ENCODE data around the gene MCOLN3. TPM values are rescaled to one million over a fixed set of nuclear protein-coding genes. Genes with fewer than 3 reads are reported as not detected.

Gene MCOLN3
- total RNA-seq, 1 experiment from 2014 or later, result 0.82 TPM

DNA sequence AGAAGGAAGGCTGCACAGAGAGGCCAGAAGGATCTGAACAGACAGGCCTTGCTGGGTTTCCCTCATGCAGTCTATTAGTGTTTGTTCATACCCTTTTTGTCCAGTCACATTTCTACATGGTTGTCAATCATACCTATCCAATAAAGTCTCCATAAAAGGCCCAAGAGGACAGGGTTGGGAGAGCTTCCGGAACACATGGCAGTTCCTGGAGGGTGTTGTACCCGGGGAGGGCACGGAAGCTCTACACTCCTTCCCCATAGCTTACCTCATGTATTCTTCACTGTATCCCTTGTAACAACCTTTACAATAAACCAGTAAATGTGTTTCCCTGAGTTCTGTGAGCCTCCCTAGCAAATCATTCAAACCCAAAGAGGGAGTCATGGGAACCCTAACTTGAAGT is 79.4 kb downstream of the MCOLN3 start:
- H3K27ac ChIP-seq (ENCODE audit: low read depth, low read length, poor library complexity, severe bottlenecking), result no peak overlapping the region
- intact Hi-C loops (cut with micrococcal nuclease; ENCODE audit: unreplicated experiment), result no loop called here
- DNase-seq (ENCODE audit: low spot score), result no peak
- H3K4me3 ChIP-seq (ENCODE audit: low read depth, low read length, poor library complexity, severe bottlenecking), result no peak overlapping the region
- BruUV-seq (replicated peaks), result no TSS peak
- H3K36me3 ChIP-seq (ENCODE audit: insufficient read depth, low read length, poor library complexity, severe bottlenecking), result no peaks in the 10 kb centered on the region
- ChIA-PET POLR2A (ENCODE audit: low non-redundant PET) (no interaction called here), CTCF (no interaction called here)
- no peaks in the 10 kb centered on the region for H3K27me3 ChIP-seq (replicated peaks; ENCODE audit: insufficient read depth, low read depth, low read length, poor library complexity)
- TF ChIP-seq, protein P1, sequence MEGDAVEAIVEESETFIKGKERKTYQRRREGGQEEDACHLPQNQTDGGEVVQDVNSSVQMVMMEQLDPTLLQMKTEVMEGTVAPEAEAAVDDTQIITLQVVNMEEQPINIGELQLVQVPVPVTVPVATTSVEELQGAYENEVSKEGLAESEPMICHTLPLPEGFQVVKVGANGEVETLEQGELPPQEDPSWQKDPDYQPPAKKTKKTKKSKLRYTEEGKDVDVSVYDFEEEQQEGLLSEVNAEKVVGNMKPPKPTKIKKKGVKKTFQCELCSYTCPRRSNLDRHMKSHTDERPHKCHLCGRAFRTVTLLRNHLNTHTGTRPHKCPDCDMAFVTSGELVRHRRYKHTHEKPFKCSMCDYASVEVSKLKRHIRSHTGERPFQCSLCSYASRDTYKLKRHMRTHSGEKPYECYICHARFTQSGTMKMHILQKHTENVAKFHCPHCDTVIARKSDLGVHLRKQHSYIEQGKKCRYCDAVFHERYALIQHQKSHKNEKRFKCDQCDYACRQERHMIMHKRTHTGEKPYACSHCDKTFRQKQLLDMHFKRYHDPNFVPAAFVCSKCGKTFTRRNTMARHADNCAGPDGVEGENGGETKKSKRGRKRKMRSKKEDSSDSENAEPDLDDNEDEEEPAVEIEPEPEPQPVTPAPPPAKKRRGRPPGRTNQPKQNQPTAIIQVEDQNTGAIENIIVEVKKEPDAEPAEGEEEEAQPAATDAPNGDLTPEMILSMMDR (conservative IDR thresholded peaks at IDR 0.05; ENCODE audit: low read depth, low read length), result no peak
- no peak for TF ChIP-seq EZH2 (IDR thresholded peaks at IDR 0.05; ENCODE audit: borderline replicate concordance, low read depth, low read length, poor library complexity, severe bottlenecking)
- H3K4me1 ChIP-seq (ENCODE audit: insufficient read depth, low read length, poor library complexity, severe bottlenecking), result no peaks in the 10 kb centered on the region
- no peaks in the 10 kb centered on the region for H3K9me3 ChIP-seq (ENCODE audit: low read depth, low read length, poor library complexity, severe bottlenecking)

DNA sequence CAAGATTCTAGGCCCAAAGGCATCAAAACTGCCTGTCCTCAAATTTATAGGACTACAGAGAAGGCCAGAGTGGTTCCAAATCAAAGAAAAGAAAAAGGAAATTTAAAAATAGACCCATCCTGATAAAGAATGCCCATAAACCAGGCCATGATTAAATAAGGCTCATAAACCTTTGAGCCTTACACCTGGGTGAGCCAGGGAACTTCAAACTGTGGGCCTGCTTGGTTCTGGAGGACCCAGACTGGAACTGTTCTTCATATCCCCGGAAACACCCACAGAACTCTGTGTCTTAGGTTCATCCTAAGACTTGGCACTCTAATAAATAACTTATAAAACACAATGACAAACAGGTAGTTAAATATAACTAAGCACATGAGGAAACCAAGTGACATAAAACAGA is 80.2 kb downstream of the MCOLN3 start:
- DNase-seq (ENCODE audit: low spot score), result no peak
- Histone ChIP-seq H3K27ac (ENCODE audit: low read depth, low read length, poor library complexity, severe bottlenecking) (no peak overlapping the region), H3K4me1 (ENCODE audit: insufficient read depth, low read length, poor library complexity, severe bottlenecking) (no peaks in the 10 kb centered on the region), H3K9me3 (ENCODE audit: low read depth, low read length, poor library complexity, severe bottlenecking) (no peaks in the 10 kb centered on the region), H3K36me3 (ENCODE audit: insufficient read depth, low read length, poor library complexity, severe bottlenecking) (no peaks in the 10 kb centered on the region), H3K4me3 (ENCODE audit: low read depth, low read length, poor library complexity, severe bottlenecking) (no peak overlapping the region), H3K27me3 (replicated peaks; ENCODE audit: insufficient read depth, low read depth, low read length, poor library complexity) (no peaks in the 10 kb centered on the region)
- TF ChIP-seq, protein P1 (conservative IDR thresholded peaks at IDR 0.05; ENCODE audit: low read depth, low read length), result no peak
- POLR2A ChIA-PET (ENCODE audit: low non-redundant PET), result no interaction called here
- intact Hi-C loops (cut with micrococcal nuclease; ENCODE audit: unreplicated experiment), result no loop called here
- BruUV-seq (replicated peaks), result no TSS peak
- CTCF ChIA-PET, result no interaction called here

Other genes with a start within 250 kb of the MCOLN3 start
- 0.13 TPM in 1 of 2 replicates, not detected in the other for gene LPAR3, start 155.3 kb downstream of the MCOLN3 start, total RNA-seq (2021)
- 0.98 and 1.7 TPM in 2 replicates for gene MCOLN2, start 51.4 kb downstream of the MCOLN3 start, total RNA-seq (2021)
- gene SYDE2, start 152.5 kb upstream of the MCOLN3 start, total RNA-seq (2021), result 10.4 and 10.9 TPM in 2 replicates
- gene C1orf52, start 211.2 kb upstream of the MCOLN3 start, total RNA-seq (2021), result 30.2 and 31.9 TPM in 2 replicates
- 18.1 and 20.9 TPM in 2 replicates for gene BCL10, start 228.1 kb upstream of the MCOLN3 start, total RNA-seq (2021)